IPS DF 19.7 (cell line): ENCODE measurements around the gene ARHGEF2.

Source experiments
- DNase-seq: peaks from one replicate; pipeline ENCODE4 v3.0.0-alpha.2; 2013; ENCODE audit warnings: low read depth, low spot score

ARHGEF2 gene

GRCh38 chr1:155971910-155972809, 6.2 kb downstream of the ARHGEF2 start:
- no peak for DNase-seq

DNA sequence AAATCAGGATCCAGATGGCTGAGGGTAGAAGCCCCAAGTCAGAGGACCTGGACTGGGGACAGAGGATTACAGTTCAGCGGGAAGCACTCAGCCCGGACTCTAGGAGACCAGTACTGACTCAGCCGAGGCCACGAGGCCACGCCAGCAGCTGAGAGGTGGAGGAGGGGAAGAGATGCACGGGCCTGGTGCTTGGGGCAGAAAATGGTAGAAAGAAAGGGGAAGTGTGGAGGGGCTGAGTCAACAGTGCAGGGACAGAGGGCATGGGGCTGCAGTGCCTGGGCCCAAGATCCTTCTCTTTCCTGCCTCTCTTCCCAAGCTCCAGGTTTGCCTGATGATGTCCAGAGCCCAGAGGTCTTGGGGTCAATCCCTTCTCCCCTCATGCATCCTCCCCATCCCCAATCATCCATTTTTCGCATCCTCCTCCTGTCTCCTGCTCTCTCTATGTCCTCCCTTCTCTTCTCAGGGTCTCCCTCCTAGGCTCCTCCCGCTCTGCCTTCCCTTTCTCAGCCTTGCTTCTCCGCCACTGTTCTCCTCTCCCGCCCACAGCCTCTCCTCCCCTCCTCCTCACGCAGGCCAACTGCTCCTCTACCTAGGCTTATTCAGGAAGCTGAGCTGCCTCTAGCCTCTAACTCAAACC, 7.7 kb downstream of the ARHGEF2 start:
- no peak for DNase-seq

DNA sequence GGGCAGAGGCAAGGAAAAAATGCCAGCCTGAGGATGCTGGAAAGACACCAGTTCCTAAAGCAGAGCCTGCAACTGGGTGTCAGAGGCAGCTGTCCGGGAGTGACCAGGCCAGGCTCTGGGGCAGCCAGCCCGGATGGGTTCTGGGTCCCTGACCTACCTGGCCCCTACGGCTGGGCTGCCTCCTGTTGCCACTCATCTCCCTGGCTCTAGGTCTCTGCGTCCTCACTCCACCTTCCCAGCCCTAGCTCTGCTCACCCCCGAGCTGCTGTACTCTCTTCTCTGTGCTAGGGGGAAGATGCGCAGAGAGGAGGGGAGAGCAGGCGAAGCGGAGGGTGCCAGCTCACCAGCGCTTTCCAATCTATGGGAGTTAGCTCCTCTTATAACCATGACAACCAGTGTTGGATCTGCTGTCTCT, 9.0 kb downstream of the ARHGEF2 start:
- no peak for DNase-seq

DNA sequence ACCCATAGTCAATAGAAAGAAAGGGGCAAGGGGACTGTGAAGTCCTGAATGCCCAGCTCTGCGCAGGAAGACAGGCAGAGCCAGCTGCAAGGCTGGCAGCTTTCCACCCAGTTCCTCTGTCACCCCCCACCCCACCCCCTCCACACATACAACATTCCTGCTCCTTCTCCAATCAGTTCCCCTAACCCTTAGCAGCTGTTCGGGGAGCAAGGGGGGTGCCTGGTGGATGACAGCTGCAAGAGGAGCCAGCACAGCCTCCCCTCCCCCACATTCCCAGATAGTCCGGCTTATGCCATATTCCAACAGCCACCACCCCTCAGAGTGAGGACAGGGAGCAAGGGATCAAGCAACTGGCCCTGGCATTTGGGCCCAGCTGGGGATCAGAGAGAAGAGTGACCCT, 9.7 kb downstream of the ARHGEF2 start:
- DNase-seq = no peak

DNA sequence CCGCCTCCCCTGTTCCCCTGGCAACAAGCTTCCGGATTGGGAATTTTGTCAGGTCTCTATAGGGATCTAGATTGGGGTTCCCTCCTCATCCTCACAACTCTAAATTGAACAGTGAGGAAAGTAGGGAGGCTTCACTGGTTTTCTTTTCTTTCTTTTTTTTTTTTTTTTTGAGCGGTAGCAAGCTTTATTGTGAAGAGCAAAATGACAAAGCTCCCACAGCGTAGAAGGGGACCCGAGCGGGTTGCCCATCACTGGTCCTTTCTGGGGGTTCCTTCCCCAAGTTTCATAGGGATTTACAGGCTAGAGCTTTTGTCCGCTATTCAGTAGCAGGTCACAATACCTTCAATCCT, 10.3 kb downstream of the ARHGEF2 start:
- DNase-seq = no peak

- no peak for DNase-seq
These were observed 10.9 kb downstream of the ARHGEF2 start for GRCh38 chr1:155967341-155968050.

DNA sequence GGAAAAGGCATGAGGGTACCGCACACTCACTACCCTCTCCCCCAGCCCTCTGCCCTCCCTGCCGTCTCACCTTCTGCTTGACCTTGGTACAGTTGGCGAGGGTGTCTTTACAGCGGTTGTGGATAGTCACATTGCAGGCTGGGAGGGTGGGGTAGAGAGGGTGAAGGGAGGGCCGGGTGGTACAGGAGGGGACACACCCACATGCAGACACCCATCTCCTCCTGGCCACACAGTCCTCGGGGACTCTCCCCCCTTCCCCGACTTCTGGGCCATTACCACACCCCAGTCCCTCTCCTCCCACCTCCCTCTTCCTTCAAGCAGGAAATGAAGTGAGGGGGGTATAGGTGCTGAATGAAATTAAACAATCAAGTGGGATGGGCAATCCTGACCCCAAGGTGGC, 11.6 kb downstream of the ARHGEF2 start:
- DNase-seq = no peak

GRCh38 chr1:155966135-155966534, 12.2 kb downstream of the ARHGEF2 start:
- DNase-seq = no peak

DNA sequence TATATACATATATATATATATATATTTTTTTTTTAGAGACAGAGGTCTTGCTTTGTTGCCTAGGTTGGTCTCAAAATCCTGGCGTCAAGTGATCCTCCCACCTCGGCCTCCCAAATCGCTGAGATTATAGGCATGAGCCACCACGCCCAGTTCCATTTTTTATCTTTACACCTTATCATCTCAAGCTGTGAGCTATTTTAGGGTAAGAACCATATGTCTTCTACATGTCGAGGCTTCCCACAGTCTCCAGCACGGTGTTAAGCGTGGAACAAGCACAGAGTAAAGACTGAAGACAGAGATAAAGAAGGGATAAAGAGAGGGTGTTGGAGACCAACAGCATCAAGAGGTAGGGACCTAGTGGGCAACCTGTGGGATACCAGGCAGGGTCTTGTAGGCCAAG, 14.2 kb downstream of the ARHGEF2 start:
- no peak for DNase-seq

GRCh38 chr1:155962599-155963211, 15.6 kb downstream of the ARHGEF2 start:
- no peak for DNase-seq

GRCh38 chr1:155961937-155962336, 16.4 kb downstream of the ARHGEF2 start:
- no peak for DNase-seq

DNA sequence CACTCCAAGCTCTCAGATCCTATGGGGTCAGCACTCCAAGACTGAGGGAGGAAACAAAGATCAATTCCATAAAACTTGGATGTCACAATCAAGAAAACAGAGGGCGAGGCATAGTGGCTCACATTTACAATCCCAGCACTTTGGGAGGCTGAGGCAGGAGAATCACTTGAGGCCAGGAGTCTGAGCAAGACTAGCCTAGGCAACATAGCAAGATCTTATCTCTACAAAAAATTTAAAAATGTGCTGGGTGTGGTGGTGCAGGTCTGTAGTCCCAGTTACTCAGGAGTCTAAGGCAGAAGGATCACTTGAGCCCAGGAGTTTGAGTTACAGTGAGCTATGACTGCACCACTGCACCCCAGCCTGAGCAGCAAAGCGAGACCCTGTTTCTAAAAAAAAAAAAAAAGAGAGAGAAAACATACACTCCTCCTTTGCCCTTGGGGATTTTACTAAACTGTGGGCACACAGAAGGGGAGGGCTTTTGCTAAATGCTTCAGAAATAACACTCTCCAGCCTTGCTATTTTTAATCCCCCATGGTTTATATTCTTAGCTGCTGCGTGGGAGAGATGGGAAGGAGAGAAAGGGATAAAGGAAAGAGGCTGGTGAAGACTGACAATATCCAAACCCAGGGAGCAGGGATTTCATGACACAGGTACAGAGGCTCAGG, 18.1 kb downstream of the ARHGEF2 start:
- no peak for DNase-seq

DNA sequence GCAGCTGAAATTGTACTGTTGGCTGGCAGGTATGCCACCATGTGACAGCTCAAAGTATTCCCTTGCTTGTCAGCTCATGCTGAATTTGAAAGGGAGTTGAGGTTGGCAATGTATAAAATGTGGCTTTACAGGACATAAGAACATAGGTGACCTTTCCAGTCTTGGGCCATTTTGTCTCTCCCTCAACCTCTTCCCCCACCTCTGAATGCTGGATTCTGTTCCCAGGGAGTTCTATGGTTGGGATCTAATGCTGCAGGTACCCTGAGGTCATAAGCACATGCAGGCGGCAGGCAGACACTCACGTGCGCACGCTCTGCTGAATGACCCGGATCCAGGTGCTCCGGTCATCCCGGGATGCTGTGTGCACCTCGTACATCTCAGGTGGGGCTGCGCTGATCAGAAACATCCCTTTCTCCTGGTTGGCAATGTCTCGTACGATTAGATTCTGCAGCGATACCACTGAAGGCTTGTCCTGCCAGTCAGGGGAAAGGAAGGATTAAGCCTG, 20.9 kb downstream of the ARHGEF2 start:
- DNase-seq = no peak

DNA sequence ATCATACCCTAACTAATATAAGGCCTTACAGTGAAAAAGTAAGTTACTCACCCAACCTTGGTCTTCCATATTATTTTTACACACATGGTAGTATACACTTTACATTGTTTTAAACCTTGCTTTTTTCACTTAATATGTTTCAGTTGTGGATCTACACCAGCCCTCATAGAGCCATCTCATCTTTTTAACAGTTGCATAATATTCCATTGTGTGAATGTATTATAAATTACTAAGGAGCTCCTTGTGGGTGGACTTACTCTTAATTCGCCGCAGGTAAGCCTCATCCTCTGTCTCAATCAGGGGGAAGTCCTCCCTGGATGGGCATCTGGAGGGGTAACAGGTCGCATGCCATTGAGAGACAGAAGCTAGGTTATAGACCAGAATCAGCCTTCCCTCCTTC, 23.7 kb downstream of the ARHGEF2 start:
- no peak for DNase-seq

- no peak for DNase-seq
These were observed 25.8 kb downstream of the ARHGEF2 start for GRCh38 chr1:155952505-155952890.

DNA sequence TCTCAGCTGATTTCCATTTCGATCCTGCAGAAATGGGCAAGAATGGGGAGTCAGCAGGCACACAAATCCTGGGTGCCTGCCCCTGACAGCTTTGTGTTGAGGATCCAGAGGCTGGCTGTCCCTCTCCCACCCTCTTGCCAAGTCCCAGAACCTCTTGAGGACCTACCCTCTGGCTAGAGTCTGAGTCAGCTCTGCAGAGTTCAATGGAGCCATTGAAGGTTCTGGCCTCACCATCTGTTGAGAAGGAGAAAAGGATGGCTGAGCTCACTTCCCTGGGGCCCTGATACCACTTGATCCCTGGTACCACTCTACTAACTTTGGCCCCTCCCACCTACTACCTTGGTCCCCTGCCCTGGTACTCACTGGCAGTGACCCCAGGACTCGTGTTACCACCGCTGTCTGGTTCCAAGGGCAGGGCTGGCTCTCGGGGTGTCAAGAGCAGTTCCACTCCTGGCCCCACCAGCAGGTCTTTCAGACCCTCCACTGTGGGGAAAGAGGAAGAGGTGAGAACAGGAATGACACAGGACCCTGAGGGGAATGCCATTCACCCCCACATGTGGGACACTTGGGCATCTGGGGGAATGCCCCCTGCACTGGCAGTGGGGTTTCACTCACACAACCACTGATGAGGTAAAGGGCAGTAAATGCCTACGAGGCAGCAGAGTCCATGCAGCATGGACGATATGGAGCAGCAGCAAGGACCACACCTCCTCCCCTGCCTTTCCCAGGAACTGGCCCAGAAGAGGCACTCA, 26.4 kb downstream of the ARHGEF2 start:
- DNase-seq = no peak

GRCh38 chr1:155950829-155951228, 27.5 kb downstream of the ARHGEF2 start:
- no peak for DNase-seq

GRCh38 chr1:155947741-155948140, 30.6 kb downstream of the ARHGEF2 start:
- DNase-seq = no peak

DNA sequence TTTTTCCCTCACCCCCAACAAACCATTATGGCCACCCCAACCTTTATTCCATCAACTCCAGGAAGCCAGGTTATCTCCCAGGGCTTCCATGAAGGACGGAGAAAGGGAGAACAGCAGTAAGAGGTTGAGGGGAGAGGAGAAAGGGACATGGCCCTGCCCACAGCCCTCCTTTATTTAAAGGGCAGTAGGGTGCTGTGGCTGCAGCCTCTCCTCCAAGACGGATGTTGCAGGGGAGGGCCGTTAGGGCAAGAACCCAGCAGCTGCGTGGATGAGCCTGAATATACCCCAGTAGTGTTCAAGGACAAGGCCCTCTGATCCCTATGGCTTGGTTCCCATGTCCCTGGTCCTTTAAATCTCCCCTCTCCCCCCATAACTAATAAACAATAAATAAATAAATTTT, 31.1 kb downstream of the ARHGEF2 start:
- DNase-seq = no peak

DNA sequence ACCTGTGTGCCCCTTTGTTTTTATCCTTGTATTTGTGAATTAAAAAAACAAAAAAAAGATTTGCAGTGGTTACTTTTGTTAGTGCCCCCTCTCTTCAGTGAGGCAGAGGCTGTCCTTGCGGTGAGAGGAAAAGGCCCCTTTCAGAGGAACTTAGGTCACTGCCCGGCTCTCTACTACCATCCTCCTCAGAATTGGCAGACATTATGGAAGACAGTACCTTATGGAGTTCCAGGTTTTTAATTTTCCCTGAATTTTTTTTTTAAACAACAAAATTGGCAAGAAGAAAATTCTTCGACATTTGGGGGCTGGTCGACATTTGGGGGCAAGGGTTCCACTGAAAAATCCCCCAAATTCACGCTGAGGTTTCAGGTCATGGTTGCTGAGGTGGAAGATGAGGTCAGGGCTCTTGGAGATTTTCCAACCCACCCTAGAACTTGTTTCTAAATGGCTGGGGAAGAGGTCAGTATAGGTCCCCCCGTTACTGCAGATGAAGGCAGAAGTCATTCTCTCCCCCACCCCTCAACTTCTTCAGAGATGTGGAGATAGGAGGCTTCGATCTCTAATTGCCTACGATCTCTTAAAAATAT, 31.6 kb downstream of the ARHGEF2 start:
- DNase-seq = no peak
